HG03196 (cell line): ENCODE measurements around the gene IRAK4.
A peak's percentile ranks its signal among the peaks of the same experiment; 100 is the strongest.

Experiments used
- ATAC-seq: cut with Tn5 transposase; IDR thresholded peaks from one replicate; pipeline ENCODE4 v1.9.1; 2021; ENCODE audit not compliant: unreplicated experiment

IRAK4 gene

DNA sequence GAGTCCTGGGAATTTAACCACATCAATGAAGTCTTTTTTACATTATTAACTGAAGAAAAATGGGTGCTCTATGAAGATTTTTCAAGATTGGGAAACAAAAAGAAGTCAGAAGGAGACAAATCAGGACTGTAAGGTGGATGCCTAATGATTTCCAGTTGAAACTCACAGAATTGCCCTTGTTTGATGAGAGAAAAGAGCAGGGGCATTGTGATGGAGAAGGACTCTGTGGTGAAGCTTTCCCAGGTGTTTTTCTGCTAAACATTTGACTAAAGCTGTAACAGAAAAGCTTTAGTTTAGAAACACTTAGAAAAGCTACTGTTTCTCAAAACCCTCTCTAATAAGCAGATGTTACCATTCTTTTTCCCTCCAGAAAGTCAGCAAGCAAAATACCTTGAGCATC is 5.8 kb downstream of the IRAK4 start:
- no peak for ATAC-seq

DNA sequence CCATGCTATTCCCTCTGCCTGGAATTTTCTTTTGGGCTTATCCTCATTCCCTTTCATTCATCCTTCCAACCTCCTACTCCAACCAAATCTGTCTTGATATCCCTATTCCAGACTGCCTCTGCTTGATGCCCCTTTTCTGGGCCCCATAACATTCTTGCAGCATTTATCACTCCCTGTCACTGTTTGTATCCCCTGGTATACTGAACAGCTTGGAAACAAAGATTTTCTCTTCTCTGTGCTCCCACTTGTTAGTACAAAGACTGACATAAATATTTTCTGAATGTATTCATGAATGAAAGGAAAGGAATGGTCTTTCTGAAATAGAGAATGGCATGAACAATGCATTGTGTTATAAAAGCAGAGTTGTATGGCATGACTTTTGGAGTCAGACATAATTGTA is 7.5 kb downstream of the IRAK4 start:
- no peak for ATAC-seq

DNA sequence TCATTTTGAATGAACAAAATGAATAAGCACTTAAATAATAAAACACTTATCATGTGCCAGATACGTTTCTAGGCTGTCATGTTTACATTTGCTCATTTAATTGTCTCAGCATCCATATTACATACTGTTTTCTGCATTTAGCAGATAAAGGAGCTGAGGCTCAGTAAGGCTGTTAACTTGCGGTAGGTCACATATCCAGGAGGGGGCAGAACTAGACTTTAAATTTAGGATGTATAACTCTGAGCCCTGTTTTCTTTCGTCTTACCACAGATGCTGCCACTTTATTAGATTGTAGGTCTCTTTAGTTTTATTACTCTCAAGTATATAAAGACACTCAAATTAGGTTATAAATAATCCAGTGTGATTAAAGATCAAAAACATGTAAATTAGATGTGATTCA is 17.7 kb downstream of the IRAK4 start:
- no peak for ATAC-seq

DNA sequence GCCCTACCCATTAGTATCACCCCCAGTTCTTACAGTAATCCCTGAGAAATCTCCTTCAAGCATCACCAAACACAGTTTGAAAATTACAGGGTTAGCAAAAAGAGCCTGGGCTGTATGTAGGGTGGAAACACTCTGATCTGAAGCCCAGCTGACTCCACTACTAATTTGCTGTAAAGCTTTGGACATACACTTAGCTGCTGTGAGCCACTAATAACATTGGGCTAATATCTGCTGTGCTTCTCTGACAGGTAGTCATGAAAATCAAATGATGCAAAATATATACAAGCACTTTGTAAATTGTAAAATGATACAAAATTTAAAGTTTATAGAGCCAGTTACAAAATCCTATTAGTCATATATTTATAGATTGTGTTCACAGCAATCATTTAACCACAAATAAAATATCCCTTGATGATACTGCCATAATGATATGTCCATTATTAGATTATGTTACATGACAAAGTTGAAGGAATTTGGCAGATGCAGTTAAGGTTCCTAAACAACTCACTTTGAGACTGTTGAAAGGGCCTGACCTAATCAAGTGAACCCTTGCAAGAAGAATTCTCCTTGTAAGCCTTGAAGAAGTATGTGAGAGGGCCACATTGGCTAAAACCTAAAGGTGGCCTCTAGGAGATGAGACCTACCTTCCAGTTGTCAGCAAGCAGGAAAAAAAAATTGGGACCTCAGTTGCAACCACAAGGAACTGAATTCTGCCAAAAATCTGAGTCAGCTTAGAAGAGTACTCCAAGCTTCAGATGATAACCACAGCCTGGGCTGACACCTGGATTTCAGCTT is 28.3 kb downstream of the IRAK4 start:
- ATAC-seq: no peak

DNA sequence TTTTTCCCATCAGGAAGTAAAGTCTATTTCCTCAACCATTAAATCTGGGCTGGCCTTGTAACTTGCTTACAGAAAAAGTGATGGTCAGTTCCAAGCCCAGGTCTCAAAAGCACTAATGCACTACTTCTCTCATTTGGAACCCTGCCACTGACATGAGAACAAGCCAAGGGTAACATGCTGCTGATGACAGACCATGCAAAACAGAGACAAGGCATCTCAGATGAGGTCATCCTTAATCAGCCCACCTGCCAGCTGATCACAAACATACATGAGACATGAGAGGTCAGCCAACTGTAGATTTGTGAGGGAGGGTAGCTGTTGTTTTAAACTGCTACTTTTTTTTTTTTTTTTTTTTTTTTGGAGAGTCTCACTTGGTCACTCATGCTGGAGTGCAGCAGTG is 31.2 kb downstream of the IRAK4 start:
- ATAC-seq: no peak

DNA sequence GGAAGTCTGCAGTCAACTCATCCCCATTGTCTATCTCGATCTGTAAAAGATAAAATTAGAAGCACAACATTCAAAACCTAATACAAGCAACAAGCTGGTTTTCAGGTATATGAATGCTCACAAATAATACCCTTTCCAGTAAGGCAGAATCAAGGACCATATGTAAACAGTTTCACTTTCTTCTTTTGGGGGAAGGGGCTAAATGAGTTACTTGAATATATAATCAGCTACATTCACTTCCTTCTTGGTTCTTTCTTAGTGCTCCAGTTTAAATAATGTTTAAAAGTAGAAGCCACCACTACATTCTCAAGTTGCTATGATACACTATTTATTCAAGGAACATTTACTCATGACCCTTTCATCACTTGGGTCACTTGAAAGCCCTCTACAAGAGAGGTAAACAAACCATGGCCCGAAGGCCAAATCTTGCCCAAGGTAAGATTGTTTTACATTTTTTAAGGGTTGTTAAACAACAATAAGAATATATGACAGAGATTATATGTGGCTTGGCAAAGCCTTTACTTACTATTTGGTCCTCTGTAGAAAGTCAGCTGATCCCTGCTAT is 37.0 kb downstream of the IRAK4 start:
- no peak for ATAC-seq

DNA sequence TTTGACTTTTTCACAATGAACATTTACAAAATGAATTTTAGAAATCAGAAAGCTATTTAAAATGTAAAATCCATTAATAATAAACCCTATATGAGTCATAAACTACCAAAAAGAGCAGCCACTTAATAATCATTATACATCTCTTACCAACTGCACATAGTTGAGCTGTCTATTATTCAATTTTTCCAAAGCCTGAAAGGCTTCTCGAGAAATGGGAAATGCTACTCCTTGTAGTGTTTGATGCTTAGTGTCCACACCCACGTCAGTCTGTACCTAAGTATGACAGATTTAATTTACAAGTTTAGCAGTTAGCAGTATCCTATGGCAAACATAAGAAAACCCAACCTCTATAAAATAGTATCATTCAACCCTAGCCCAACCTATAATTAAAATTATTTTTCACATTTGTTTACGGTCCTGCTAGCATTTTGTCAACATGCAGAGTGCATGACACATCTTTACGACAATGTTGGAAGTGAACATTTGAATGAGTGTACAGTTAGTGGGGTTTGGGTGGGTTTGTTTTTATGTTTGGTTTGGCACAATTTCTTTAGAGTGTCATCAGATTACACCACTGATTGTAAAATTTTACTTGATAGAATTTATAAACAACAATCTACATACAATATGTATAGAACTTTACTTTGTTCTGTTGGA is 38.9 kb downstream of the IRAK4 start:
- no peak for ATAC-seq

DNA sequence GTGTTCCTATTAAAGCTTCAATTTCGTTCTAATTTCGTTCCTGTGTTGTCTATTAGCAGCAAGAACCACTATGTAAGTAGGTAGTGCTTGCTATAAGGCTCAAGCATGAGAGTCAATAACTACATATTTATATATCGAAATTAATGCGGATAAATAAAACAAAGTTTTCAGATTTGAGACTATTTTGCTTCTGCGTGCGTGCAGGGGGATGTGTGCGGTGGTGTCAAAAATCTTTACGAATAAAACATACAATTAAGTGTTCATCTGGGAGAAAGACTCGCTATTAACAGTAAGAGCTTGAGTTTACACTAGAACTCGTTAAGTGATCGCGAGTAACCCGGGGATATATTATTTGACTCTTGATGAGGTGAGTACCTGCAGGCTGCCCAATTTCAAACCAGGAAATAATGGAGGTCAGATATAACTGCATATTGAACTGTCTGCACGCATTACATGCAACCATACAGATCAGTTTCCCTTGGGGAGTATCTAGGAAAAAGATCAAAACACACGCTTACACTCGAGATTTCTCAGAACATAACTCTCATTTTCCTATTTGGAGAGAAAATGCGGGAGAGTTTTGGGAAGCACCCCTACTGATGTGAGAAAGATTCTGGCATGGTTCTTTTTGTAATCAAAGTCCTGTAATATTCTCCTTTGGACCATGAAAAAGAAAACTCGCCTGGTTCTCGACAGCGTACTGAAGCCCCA is 46.6 kb downstream of the IRAK4 start:
- ATAC-seq: no peak

DNA sequence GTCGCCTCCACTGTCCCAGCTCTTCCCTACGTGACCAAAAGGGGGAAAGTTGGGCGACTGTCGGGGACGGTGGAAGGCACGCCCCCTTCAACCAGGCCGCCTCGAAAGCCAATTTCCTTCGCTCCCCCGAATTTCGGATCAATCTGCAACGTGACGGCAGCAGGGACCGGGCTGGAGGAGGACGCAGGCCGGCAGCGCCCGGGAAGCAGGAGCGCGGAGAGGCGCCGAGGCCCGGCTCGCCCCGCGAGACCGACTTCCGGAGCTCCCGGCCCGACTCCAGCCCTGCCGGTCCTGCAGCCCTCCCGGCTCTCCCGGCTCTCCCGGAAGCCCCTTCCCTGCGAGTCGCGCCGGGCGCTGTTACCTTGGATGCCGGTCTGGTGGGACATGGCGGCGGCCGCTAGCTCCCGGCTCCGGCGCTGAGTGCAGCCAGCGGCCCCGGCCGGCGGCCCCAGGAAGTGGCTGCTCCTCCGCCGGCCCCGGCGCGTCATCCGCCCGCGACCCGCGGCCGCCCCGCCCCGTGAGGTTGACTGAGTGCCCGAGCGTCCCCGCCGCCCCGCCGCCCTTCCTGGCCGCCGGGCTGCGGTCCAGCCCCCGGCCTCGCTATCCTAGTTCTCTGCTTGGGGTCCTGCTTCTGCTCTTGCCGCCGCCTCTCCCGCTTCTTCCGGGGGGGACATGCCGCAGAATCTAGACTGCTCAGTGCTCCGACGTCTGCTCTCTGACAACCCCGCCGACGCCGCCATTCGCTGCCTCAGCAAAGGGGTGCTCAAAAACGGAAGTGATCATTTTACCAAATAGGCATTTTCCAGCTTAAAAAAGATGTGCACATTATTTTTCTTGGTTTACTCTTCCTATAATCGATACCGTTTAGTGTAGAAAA is 47.3 kb downstream of the IRAK4 start, which contains the start of gene TWF1:
Gene TWF1 (minus strand): TSS at position 458 of the 877 bp plus-strand sequence. CDS start 72 bp downstream, at position 386.
- peak; percentile 97 for ATAC-seq

DNA sequence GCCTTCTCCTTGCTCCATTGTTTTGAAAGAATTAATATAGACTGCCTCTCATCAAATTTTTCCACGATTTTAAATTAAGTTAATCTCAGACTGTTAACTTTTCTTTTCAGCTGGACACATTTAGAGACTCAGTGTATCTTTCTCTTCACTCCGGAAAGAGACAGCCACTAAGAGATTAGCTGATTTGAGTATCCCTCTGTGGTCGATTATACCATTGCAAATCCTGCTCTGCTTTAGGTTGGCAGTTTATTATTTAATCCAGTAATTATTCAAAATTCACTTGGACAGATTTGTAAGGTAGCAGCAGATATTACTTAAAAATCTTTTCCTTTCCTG is 48.0 kb downstream of the IRAK4 start:
- no peak for ATAC-seq

DNA sequence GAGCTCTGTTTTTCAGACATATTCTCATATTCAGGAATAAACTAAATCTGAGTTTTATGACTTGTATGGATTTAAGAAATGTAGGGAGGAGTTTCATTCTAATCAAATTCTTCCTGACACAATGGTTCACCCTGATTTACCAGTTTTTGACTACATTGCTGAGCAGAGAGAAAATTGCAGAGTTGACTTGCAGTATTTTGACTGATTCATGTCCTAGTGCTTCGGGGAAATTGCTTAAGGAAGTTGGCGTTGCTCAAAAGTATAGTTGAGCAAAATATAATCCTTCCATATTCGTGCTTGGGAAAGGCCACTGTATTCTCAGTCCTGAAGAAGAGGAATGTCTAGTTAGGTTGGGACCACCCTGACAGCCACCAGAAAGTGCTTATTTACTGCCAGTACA is 48.6 kb downstream of the IRAK4 start:
- ATAC-seq: no peak

DNA sequence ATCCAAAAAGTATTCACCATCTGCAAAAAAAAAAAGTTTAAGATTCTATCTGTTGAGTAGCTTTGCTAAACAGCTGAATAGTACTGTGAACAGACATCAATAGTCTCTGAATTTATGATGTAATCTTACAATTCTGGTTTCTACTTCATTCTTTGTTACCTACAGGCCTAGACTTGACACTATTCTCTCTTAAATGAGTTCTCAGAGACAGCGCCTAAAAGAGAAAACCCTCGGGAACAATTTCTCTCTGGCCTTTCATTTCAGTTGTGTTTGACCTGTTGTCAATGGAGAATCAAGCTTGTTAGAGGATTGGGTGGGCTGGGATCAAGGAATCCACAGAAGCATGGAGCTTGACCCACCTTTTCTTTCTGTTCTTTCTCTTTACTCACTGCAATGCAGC is 53.3 kb downstream of the IRAK4 start:
- no peak for ATAC-seq

DNA sequence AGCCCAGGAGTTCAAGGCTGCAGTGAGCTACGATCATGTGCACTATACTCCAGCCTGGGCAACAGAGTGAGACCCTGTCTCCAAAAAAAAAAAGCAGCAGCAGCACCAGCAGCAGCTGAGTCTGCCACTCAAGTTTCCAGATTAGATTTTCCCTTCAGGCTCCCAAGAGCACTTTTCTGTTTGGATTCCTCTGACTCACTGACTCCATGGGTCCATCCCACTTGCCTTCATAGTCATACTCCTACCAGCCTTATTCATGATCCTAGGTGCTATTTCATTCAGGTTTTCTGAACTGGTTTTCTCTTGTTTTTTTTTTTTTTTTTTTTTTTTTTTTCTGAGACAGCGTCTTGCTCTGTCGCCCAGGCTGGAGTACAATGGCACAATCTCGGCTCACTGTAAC is 54.2 kb downstream of the IRAK4 start:
- no peak for ATAC-seq

DNA sequence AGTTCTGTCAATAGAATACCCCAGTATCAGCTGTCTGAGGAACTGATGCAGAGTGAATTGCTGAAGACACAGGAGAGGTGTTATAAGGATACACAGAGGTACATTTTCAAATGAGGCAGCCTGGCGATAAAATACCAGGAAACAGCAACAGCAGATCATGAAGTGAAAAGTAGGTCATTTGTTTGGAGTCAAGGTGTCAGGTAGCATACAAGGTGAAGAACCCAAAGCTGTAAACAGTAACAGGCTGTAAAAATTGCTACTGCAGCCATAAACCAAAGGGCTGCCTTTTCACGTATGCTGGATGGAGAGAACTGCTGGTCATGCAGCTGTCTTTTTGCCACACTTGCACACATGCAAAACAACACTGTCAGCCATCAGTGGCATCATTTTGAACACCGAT is 56.7 kb downstream of the IRAK4 start:
- ATAC-seq: no peak

DNA sequence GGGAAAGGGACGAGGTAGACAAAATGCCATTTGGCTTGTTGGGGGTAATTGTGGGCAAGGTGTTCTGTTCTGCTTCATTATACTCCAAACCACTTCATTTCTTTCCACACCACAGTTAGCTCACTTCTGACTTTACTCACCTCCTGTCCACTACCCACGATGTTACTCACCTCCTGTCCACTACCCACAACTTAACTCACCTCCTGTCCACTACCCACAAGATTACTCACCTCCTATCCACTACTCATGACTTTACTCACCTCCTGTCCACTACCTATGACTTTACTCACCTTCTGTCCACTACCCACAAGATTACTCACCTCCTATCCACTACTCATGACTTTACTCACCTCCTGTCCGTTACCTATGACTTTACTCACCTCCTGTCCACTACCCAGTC is 57.4 kb downstream of the IRAK4 start:
- ATAC-seq: no peak

DNA sequence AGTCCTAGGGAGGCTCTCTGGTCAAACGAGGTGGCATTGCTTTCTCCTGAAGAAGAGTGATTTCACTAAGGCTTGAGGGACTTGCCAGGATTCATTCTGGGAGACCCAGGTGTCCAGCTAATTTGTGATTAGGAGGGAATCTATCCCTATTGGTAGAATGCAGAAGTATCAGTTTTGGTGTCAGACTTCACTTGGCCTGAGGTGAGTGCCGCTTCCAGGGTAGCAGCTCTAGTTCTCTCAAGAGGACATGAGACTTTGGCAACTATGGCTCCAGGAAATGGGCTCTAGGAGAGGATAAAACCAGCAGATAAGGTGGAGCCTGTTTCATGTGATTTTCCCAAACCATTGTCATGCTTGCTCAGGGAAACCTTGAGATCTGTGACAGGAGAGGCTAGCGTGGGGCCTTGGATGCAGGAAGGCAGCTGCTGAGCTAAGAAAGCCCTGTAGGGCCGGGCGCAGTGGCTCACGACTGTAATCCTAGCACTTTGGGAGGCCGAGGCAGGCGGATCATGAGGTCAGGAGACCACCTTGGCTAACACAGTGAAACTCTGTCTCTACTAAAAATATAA is 65.5 kb downstream of the IRAK4 start:
- ATAC-seq: no peak

DNA sequence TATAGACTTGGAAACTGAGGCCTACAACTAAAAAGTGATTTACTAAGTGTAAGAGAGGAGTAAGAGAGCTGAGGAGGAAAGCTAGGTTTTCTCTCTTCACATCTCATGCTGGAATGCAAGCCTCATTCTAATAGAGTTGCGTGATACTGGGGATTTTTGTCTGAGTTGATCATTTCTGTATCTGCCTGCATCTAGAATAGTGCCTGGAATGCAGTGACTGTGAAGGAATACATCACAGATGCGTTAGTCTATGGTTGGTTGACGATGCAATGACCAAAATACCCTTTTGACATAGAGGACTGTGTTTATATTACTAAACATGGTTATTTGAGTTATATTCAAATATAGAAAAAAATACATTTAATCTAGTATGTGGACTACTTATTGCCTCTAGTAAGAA is 67.9 kb downstream of the IRAK4 start:
- ATAC-seq: no peak

DNA sequence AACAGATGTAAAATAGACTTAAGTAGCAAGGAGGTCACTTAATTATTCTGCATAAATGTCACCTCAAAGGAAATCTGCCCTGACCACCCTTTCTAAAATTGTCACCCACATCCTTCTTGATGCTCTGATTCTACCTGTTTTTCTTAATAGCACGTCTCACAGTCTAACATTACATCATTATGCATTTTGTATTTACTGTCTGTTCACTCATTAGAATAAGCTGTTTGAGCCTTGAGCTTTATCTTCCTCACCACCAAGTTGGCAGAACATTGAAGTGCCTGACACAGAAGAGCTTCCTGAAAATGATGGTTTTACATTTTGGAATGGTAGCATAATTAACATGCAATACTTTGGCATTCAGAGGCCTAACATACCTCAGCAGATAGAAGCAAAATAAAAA is 68.3 kb downstream of the IRAK4 start:
- ATAC-seq: no peak

DNA sequence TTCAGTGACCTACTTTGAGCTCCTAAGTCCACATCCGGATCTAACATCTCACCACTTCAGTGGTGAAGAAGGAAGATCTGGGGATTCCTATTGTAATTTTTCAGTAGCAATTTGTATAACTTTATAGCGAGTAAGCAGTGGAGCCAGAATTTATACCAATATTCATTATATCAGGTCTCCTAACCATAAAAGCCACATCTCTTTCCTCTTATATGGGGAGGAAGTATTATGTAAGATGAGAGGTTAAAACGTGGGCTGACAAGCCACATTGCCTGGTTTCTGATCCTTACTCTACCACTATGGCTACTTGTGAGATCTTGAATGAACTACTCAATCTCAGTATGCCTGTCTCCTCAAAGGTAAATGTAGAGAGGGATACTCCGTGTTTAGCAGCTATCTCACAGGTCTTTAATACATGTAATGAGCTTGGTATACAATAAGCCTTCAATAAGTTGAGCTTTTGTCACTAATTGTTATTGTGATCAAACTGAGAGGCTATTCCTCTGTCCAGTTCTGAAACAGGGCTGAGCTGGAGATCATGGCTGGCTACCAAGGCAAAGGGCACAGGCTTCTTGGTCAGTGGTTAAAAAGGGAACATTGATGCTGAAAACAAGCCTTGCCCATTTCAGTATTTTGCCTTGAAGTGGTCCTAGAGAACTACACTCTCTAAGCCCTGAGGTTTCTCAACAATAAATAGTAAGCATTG is 73.9 kb downstream of the IRAK4 start:
- no peak for ATAC-seq

DNA sequence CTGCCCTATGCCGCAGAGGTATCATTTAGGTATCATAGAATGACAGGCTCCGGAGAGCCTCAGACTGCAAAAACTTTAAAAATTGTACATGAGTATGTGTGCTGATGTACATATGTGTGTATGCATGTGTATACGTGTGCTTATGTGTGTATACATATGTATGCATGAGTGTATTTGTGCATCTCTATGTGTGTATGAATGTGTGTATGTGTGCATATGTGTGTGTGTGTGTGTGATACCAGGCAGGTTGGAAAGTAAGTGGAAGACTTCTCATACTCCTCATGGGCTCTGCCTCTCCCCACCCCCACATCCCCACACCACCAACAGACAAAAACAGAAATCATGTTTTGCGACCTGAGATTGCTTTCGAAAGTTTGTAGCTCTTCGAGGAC is 76.5 kb downstream of the IRAK4 start:
- peak; percentile 0 for ATAC-seq
